GM12874 (cell line): ENCODE results near the gene ATP2B1.

Experiments
- CTCF ChIP-seq: IDR thresholded peaks from 2 replicates; pipeline ENCODE4 v1.5.1; 2011; ENCODE audit warnings: low read depth, mild to moderate bottlenecking, control low read depth, low read length, moderate library complexity; ENCODE audit not compliant: insufficient read depth

Gene ATP2B1

GRCh38 chr12:89709995-89710872, 1.6 kb upstream of the ATP2B1 start:
- no peak for TF ChIP-seq CTCF

- no peak for TF ChIP-seq CTCF
These were observed 738 bp upstream of the ATP2B1 start for GRCh38 chr12:89709157-89709994.

DNA sequence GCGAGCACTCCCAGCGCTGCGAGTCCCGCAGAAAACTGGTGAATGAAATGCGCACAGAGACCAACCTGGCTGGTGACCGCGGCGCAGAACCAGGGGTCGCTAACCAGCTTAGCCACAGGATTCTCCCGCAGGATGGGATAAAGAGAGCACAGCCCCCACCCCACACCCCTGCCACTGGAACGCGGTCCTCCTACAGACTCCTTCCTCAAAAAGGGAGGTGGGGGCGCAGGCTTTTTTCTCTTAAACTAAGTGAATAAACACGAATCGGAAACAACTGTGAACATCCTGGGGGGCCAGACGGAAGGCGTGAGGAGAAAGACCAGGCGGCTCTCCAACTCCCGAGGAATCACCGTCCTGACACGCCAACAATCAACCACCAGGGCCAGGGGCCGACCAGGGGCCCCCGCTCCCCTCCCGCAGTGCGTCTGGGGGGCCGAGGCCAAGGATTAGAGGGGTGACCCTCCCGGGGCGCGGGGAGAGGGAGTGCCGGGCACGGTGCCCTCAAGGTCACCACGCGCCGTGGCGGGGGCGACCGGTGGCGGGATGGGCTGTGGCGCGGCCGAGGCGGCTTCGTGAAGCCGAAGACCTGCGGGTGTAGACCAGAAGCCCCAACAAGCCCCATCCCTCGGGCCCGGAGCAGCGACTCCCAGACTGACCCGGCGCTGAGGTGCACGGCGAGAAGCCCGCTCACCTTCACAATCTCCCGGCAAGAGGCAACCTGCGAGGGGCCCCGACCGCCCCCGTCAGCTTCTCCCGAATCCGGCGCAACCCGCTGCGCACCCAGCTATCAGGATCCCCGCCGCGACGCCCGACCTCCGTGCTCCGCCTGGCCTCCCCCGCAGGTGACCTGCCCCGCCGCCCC, 704 bp downstream of the ATP2B1 start:
- no peak for TF ChIP-seq CTCF

GRCh38 chr12:89706986-89707702, 1.5 kb downstream of the ATP2B1 start:
- TF ChIP-seq CTCF = no peak

- no peak for TF ChIP-seq CTCF
These were observed 2.1 kb downstream of the ATP2B1 start for GRCh38 chr12:89706551-89706950.

- no peak for TF ChIP-seq CTCF
These were observed 4.2 kb downstream of the ATP2B1 start for GRCh38 chr12:89704457-89704856.
